COLO668 (cell line): Measurements from ENCODE around the gene LMTK2.
"Not testable (repeated sequence)": the region's sequence is repeated elsewhere in the genome, so short reads cannot be mapped to it uniquely, and the experiment has no call there.

Experiments
- DNase-seq: peaks from one replicate; lab custom pipeline; 2025; ENCODE audit not compliant: unreplicated experiment; lab: John Stamatoyannopoulos, UW

Gene LMTK2

GRCh38 chr7:98216941-98217622, 110.4 kb downstream of the LMTK2 start:
- DNase-seq = no peak

- DNase-seq = no peak
These were observed 111.2 kb downstream of the LMTK2 start for GRCh38 chr7:98217623-98218582.

GRCh38 chr7:98219382-98219781, 112.7 kb downstream of the LMTK2 start:
- not testable (repeated sequence) for DNase-seq

- DNase-seq = no peak
These were observed 115.2 kb downstream of the LMTK2 start for GRCh38 chr7:98221611-98222532.

GRCh38 chr7:98222533-98223195, 116.0 kb downstream of the LMTK2 start:
- no peak for DNase-seq

- peak; percentile 20 for DNase-seq
These were observed 116.8 kb downstream of the LMTK2 start for GRCh38 chr7:98223351-98223897.

- DNase-seq = no peak
These were observed 117.4 kb downstream of the LMTK2 start for GRCh38 chr7:98223898-98224700.

GRCh38 chr7:98224701-98225181, 118.1 kb downstream of the LMTK2 start:
- no peak for DNase-seq

GRCh38 chr7:98225913-98226614, 119.4 kb downstream of the LMTK2 start:
- no peak for DNase-seq

- DNase-seq = no peak
These were observed 121.3 kb downstream of the LMTK2 start for GRCh38 chr7:98227939-98228338.

GRCh38 chr7:98228801-98229200, 122.1 kb downstream of the LMTK2 start:
- no peak for DNase-seq

- DNase-seq = no peak
These were observed 122.8 kb downstream of the LMTK2 start for GRCh38 chr7:98229441-98229840.

GRCh38 chr7:98229991-98230745, 123.5 kb downstream of the LMTK2 start:
- no peak for DNase-seq

GRCh38 chr7:98230746-98231471, 124.2 kb downstream of the LMTK2 start:
- DNase-seq = no peak

- DNase-seq = no peak
These were observed 125.0 kb downstream of the LMTK2 start for GRCh38 chr7:98231493-98232262.

GRCh38 chr7:98232263-98232585, 125.6 kb downstream of the LMTK2 start:
- DNase-seq = no peak

GRCh38 chr7:98232799-98233198, 126.1 kb downstream of the LMTK2 start:
- no peak for DNase-seq
